SK-N-SH treated with all-trans-retinoic acid at 6 μM for 48 hours (cell line): ENCODE data around the gene PLEKHB1.

Experiments used
- ATAC-seq: fragments of 200-7000 bp; cut with Tn5 transposase; 3 replicates; pipeline ENCODE4 v1.9.1; 2020; ENCODE audit warnings: mild to moderate bottlenecking, moderate library complexity
- ARNTL ChIP-seq: fragments of 450-650 bp; formaldehyde crosslinking; IDR thresholded peaks from 2 replicates; pipeline ENCODE4 v1.5.0; 2020; ENCODE audit warnings: low read depth, mild to moderate bottlenecking, moderate library complexity, borderline replicate concordance
- BACH2 ChIP-seq: fragments of 250-450 bp; sonication (Bioruptor Pico); IDR thresholded peaks from 2 replicates; pipeline ENCODE4 v1.9.0; 2021; ENCODE audit warnings: mild to moderate bottlenecking, borderline replicate concordance
- CREB5 ChIP-seq: fragments of 250-450 bp; sonication (Bioruptor Pico); IDR thresholded peaks from 2 replicates; pipeline ENCODE4 v1.5.1; 2020; ENCODE audit warnings: low read depth, mild to moderate bottlenecking, moderate library complexity
- CSDC2 ChIP-seq: fragments of 250-450 bp; sonication (Bioruptor Pico); IDR thresholded peaks from 2 replicates; pipeline ENCODE4 v1.5.0; 2020; ENCODE audit warnings: mild to moderate bottlenecking, moderate library complexity
- CSRNP3 ChIP-seq: fragments of 250-450 bp; sonication (Bioruptor Pico); IDR thresholded peaks from 2 replicates; pipeline ENCODE4 v1.5.1; 2021; ENCODE audit warnings: mild to moderate bottlenecking, moderate library complexity
- ESRRG ChIP-seq: fragments of 250-450 bp; sonication (Bioruptor Pico); IDR thresholded peaks from 2 replicates; pipeline ENCODE4 v1.6.1; 2021; ENCODE audit warnings: mild to moderate bottlenecking
- ISL1 ChIP-seq: fragments of 250-450 bp; sonication (Bioruptor Pico); IDR thresholded peaks from 2 replicates; pipeline ENCODE4 v2.1.2; 2022; ENCODE audit warnings: mild to moderate bottlenecking, moderate library complexity
- OSR1 ChIP-seq: fragments of 250-450 bp; sonication (Bioruptor Pico); IDR thresholded peaks from 2 replicates; pipeline ENCODE4 v1.8.0; 2022; ENCODE audit warnings: moderate library complexity, mild to moderate bottlenecking, inconsistent platforms
- PATZ1 ChIP-seq: fragments of 250-450 bp; sonication (Bioruptor Pico); IDR thresholded peaks from 2 replicates; pipeline ENCODE4 v1.8.0; 2020; ENCODE audit warnings: mild to moderate bottlenecking, moderate library complexity, borderline replicate concordance
- POU6F1 ChIP-seq: fragments of 250-450 bp; sonication (Bioruptor Pico); IDR thresholded peaks from 2 replicates; pipeline ENCODE4 v1.8.0; 2021; ENCODE audit warnings: low read depth, mild to moderate bottlenecking, moderate library complexity, borderline replicate concordance
- PPARA ChIP-seq: fragments of 250-450 bp; sonication (Bioruptor Pico); IDR thresholded peaks from 2 replicates; pipeline ENCODE4 v1.5.0; 2020; ENCODE audit warnings: mild to moderate bottlenecking, borderline replicate concordance
- SNAI2 ChIP-seq: fragments of 250-450 bp; sonication (Bioruptor Pico); IDR thresholded peaks from 2 replicates; pipeline ENCODE4 v1.5.0; 2020; ENCODE audit warnings: mild to moderate bottlenecking, moderate library complexity
- TCF4 ChIP-seq: fragments of 250-450 bp; sonication (Bioruptor Pico); IDR thresholded peaks from 2 replicates; pipeline ENCODE4 v1.8.0; 2021; ENCODE audit warnings: mild to moderate bottlenecking, moderate library complexity, borderline replicate concordance
- TOX ChIP-seq: fragments of 250-450 bp; sonication (Bioruptor Pico); IDR thresholded peaks from 2 replicates; pipeline ENCODE4 v1.8.0; 2021; ENCODE audit warnings: mild to moderate bottlenecking, moderate library complexity, borderline replicate concordance
- TSHZ2 ChIP-seq: fragments of 250-450 bp; sonication (Bioruptor Pico); IDR thresholded peaks from 2 replicates; pipeline ENCODE4 v1.5.0; 2020; ENCODE audit warnings: mild to moderate bottlenecking, moderate library complexity
- ZFP30 ChIP-seq: fragments of 450-650 bp; formaldehyde crosslinking; IDR thresholded peaks from 2 replicates; pipeline ENCODE4 v1.5.0; 2022; ENCODE audit warnings: mild to moderate bottlenecking, moderate library complexity
- ZNF565 ChIP-seq: fragments of 450-650 bp; formaldehyde crosslinking; conservative IDR thresholded peaks from 2 replicates; pipeline ENCODE4 v1.5.0; 2020; ENCODE audit warnings: low read depth, mild to moderate bottlenecking, moderate library complexity
- ZNF8 ChIP-seq: fragments of 450-650 bp; formaldehyde crosslinking; IDR thresholded peaks from 2 replicates; pipeline ENCODE4 v1.5.0; 2020; ENCODE audit warnings: mild to moderate bottlenecking, moderate library complexity

The PLEKHB1 gene

GRCh38 chr11:73651661-73652045, 5.3 kb downstream of the PLEKHB1 start:
- no peak for ATAC-seq
- TF ChIP-seq ESRRG (CRISPR knock-in tag) (no peak), CSRNP3 (CRISPR knock-in tag) (no peak), TSHZ2 (CRISPR knock-in tag) (no peak), ZNF8 (CRISPR knock-in tag) (no peak), OSR1 (no peak)
- TF ChIP-seq, all 23 proteins: peak for 0

- TF ChIP-seq ARNTL, result no peak
- no peak for TF ChIP-seq PATZ1
- no peak for TF ChIP-seq ISL1 (CRISPR knock-in tag)
- TF ChIP-seq BACH2 (CRISPR knock-in tag), result no peak
- TF ChIP-seq SNAI2 (CRISPR knock-in tag), result no peak
- TF ChIP-seq CSDC2 (CRISPR knock-in tag), result no peak
- TF ChIP-seq POU6F1, result no peak
- TF ChIP-seq ZNF565 (CRISPR knock-in tag), result no peak
- no peak for TF ChIP-seq TCF4 (CRISPR knock-in tag)
- TF ChIP-seq TOX (CRISPR knock-in tag), result no peak
- TF ChIP-seq ZFP30 (CRISPR knock-in tag), result no peak
- no peak for TF ChIP-seq PPARA (CRISPR knock-in tag)
- TF ChIP-seq, all 23 proteins: peak for 0
- ATAC-seq, result no peak
Measured at GRCh38 chr11:73652046-73652730, 5.8 kb downstream of the PLEKHB1 start.

GRCh38 chr11:73652856-73653559, 6.6 kb downstream of the PLEKHB1 start:
- ATAC-seq, result no peak
- TF ChIP-seq ZNF8 (CRISPR knock-in tag) (no peak), BACH2 (CRISPR knock-in tag) (no peak), SNAI2 (CRISPR knock-in tag) (no peak), ISL1 (CRISPR knock-in tag) (no peak), CREB5 (no peak), POU6F1 (no peak)
